GM19239 (cell line): ENCODE results near the gene EIF2B4.

ENCODE experiments used
- DNase-seq: peaks from one replicate; pipeline ENCODE4 v3.0.0; 2011; ENCODE audit warnings: low spot score; ENCODE audit not compliant: insufficient read length
- FAIRE-seq: peaks from 2 replicates; lab custom pipeline; 2011; peaks lifted over from hg19 to GRCh38; lab: Jason Lieb, UNC

The EIF2B4 gene

DNA sequence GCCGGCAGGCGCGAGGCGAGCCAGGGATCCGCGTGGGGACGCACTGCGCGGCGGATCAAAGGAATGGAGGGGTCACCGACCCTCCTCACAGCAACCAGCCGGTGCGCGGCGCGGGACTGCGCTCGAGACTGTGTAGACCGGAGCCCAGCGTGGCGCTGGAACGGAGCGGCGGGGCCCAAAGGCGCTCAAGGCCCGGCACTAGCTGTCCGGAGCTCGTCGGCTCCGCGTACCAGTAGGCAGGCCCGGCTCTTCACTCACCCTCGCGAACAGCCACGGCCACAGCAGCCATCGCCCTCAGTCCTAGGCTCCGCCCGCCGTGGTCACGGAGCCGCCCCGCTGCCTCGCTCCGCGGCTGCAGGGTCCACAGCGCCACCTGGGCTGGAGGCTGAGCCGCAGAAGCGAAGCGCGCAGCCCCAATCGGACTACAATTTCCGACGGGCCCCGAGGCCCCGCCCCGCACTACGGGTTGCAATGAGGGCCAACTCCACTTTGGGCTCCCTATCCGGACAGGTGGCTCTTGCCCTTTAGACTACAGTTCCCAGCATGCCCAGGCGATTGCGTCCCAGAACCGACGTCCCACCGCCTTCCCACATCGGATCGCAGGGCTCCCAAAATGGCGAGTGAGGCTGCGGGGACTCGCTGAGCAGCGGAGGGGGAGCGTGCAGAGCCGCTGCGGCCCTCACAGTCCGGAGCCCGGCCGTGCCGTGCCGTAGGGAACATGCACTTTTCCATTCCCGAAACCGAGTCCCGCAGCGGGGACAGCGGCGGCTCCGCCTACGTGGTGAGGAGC is at the start of gene EIF2B4, which contains the start of gene SNX17:
EIF2B4 (minus strand) TSS at position 313 of the 790 bp plus-strand sequence; CDS start at position 289, 24 bp downstream.
SNX17 (plus strand) TSS at position 591 of the 790 bp plus-strand sequence; CDS start at position 719, 128 bp downstream.
- FAIRE-seq = peak; percentile 96

DNA sequence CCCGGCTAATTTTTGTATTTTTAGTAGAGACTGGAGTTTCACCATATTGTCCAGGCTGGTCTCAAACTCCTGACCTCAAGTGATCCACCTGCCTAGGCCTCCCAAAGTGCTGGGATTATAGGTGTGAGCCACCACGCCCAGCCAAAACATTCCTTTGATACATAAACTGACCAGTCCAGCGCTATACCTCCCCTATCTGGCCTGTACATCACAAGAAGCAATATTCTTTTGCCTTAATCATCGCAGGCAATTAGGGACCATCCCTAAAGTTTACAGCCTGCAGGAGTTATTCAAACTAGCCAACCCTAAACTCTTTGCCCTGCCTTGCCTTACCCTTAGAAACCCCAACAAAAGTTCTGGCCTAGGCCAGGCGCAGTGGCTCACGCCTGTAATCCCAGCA is 46.0 kb upstream of the EIF2B4 start:
- FAIRE-seq (no peak), DNase-seq (no peak)

More for the DNA sequence above, at the start of gene EIF2B4, which contains the start of gene SNX17:
- DNase-seq = peak; percentile 90

DNA sequence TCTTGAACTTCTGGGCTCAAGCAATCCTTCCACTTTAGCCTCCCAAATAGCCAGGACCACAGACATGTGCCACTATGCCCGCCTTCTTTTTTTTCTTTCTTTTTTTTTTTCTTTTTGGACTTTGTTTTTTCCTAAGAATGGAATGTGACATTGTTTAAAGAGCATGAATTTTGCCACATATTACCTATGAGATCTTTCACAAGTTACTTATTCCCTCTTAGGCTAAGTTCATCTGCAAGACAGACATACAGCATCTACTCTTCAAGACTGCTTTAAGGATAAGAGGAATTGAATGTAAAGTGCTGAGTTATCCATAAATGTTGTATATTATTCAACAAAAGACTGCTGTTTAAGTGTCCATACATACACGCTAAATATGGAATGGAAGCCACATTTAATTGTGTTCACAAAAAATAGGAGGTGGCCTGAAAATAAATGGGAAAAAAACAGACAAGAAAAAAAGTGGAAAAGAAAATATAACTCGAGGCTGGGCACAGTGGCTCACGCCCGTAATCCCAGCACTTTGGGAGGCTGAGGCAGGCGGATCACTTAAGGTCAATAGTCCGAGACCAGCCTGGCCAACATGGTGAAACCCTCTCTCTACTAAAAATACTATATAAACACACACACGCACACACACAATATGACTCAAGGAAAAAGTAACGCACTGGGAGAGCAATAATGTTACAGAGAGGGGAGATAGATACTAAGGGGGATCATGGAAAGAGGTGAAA is 42.4 kb upstream of the EIF2B4 start:
- DNase-seq (no peak), FAIRE-seq (no peak)

DNA sequence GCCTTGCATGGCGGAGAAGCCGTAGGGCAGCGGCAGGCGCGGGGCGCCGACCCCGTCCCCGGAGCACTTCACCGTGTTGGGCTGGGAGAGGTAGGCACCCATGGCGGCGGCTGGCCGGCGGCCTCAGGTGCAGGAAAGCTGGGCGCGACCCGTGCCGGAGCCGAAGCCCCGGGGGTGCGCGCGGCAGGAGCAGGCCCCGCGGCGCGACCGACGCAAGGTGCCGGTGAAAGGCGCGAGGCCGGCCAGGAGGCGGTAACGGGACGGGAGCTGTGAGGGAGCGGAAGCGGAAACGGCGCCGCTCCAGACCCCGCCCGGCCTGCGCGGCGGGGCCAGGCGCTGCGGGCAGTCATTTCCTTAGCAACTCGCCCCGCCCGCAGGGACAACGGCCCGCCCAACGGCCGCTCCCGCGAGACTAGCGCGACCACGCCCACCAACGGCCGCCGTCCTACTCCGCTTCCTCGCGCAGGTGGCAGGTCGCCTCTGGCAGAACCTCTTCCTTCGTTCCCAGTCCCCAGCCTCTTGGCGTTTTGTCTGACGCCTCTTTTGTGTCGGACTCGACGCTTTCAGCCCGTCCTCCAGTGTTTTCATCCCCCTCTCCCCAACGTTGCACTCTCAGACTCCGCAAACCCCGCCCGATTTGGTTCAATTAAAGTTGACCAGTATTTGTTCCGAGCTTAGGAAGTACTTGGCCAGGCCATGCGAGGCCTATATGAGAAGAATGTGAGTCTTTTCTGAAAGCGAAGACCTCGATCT is 39.4 kb upstream of the EIF2B4 start, which contains the start of gene PPM1G:
PPM1G (minus strand) TSS at position 271 of the 753 bp plus-strand sequence; CDS start at position 102, 169 bp downstream.
- DNase-seq = peak; percentile 88
- peak; percentile 67 for FAIRE-seq

DNA sequence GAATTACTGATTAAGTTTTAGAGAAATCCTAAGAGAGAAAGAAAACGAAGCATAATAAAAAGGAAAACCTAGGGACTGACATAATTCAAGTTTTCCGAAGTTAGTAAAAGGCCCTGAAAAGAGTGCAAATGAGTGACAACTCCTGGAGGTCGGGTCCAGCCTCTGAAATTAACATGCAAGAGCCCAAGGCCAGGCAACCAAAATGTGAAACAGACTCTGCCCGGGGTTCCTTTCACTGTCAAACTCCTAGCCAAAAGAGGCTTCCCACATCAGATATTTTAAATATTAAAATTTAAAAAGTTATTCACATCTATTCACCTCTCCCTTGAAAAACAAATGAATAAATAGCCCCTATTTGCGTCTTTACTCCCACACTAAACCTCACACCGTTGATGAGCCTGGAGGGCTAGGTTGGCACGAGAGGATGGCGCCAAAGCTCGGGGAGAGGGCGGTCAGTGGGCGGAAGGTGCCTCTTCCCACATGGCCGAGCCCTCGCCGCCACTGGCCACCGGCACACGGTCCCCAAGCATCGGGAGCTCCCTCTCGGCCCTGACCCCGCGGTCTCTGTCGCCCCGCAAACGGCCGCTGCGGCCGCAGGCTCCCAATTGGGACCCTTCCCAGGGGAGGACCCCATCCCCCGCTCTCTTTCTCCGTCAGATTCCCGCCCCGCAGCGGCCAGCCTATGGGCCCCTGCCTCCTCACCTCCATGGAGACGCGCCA is 38.6 kb upstream of the EIF2B4 start:
- no peak for DNase-seq
- FAIRE-seq = no peak

DNA sequence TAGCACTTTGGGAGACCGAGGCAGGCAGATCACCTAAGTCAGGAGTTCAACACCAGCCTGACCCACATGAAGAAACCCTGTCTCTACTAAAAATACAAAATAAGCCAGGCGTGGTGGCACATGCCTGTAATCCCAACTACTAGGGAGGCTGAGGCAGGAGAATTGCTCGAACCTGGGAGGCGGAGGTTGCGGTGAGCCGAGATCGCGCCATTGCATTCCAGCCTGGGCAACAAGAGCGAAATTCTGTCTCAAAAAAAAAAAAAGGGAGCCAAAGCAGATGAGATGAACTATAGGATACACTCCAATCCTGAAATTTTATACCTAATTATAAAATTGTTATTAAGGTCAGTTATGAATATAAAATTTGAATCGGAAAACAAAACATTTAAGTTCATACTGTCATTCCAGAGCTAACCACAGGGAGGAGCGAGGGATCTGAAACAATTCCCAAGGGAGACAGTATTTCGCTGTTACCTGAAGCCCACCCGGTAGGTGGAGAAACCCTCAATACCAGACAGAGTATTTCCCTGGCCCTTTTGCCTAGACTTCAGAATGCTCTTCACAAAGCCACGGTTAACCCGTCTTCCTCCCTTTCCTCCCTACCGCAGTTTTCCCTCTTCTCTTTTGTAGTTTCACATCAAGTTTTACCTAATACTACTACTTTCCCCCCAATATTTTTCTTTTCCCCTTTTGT is 37.8 kb upstream of the EIF2B4 start:
- no peak for DNase-seq
- peak; percentile 67 for FAIRE-seq

DNA sequence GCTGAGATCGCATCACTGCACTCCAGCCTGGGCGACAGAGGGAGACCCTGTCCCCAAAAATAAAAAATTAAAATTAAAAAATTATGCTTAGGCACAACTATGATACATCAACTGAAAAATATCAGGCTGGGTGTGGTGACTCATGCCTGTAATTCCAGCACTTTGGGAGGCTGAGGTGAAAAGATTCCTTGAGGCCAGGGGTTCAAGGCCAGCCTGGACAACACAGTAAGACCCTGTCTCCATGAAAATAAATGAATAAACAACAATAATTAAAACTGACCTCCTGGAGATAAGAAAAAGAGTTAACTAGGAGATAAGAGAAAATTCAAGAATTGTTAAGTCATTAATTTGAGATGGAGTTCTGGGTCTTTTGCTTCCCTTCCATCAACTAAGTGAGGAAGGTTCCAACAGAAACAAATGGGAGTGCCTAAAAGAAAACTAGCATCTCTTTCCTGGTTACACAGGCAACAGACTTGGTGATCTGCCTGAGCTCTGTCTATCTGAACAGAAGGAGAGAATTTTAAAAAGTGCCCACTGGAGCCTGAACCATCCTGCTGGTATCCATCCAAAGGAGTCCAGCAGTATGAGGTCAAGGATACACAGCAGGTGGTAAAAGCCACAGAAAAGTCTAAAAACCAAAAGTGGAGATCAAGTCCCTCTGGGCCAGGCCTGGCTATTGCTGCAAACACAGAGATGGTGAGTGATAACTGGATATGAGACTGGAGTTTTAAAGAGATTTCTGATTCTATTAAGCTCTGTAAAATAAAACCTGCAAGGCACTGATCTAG is 30.4 kb upstream of the EIF2B4 start:
- DNase-seq (no peak), FAIRE-seq (no peak)

DNA sequence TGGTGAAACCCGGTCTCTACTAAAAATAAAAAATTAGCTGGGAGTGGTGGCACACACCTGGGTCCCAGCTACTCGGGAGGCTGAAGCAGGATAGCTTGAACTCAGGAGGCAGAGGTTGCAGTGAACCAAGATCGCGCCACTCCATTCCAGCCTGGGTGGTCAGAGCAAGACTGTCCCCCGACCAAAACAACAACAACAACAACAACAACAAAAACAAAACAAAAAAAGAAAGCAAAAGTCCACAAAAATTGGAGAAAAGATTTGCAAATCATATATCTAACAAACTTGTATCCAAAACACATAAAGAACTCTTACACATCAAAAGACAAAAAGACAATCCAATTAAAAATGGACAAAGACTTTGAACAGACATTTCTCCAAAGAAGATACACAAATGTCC is 28.8 kb upstream of the EIF2B4 start:
- FAIRE-seq = no peak

DNA sequence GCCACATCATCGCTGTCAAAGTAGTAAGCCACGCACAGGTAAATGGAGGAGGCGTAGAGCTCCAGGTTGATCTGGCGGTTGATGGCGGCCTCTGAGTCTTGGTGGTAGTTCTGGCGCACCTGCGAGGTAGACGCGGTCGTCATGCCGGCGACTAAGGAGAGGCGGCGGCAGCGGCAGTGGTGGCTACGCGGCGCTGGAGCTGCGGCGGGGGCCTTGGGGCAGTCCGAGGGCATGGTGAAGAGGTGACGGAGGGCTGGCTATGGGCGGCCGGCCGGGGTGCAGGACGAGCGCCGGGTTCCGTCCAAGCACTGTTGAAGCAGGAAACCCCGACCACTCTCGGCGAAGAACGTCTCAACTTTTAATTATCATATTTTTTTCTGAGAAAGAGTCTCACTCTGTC is 23.1 kb upstream of the EIF2B4 start:
- no peak for FAIRE-seq

More for the DNA sequence above, 28.8 kb upstream of the EIF2B4 start:
- DNase-seq = no peak

DNA sequence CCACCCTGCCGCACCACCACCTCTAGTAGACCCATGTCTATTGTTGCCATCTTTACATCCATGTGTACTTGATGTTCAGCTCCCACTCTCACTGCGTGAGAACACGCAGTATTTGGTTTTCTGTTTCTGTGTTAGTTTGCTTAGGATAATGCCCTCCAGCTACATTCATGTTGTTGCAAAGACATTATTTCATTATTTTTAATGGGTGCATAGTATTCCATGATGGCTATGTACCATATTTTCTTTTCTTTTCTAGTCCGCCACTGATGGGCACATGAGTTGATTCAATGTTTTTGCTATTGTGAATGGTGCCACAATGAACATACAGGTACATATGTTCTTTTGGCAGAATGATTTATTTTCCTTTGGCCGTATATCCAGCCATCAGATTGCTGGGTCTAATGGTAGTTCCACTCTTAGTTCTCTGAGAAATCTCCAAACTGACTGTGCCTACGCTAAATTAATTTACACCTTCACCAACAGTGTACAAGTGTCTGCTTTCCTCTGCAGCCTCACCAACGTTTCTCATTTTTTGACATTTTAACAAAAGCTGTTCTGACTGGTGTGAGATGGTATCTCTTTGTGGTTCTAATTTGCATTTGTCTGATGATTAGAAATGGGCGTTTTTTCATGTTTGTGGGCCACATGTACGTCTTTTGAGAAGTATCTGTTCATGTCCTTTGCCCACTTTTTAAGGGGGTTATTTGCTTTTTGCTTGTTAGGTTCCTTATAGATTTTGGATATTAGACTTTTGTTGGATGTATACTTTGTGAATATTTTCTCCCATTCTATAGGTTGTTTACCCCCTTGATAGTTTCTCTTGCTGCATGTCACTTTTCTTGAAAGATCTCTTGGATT is 20.9 kb upstream of the EIF2B4 start:
- no peak for DNase-seq
- no peak for FAIRE-seq

More for the DNA sequence above, 23.1 kb upstream of the EIF2B4 start:
- DNase-seq = no peak

DNA sequence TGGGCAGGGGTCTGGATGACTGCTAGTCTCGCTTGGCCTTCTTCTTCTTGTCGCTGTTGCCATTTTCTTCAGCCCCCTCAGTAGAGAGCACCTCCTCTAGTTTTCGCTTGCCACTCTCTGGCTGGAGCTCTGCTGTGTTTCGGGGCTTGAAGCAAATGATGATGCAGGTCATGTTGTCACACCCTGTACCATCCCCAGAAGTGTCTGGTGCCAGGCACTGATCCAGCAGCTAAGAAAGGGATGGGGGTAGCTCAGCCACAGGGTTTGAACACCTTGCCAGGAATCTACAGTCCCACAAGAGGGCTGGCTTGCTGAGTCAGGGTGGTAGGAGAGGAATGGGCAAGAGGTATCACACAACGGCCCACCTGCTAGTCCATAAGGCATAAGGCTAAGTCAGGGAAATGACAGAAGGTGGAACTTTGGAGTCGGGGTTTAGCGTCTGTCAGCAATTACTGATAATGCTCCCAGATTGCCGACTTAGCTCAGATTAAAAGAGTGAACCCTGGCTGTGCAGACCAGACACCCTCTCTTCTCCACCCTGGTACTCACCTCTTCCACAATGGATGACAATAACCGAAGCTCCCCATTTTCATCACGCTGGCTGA is 11.5 kb upstream of the EIF2B4 start:
- DNase-seq (no peak), FAIRE-seq (no peak)

DNA sequence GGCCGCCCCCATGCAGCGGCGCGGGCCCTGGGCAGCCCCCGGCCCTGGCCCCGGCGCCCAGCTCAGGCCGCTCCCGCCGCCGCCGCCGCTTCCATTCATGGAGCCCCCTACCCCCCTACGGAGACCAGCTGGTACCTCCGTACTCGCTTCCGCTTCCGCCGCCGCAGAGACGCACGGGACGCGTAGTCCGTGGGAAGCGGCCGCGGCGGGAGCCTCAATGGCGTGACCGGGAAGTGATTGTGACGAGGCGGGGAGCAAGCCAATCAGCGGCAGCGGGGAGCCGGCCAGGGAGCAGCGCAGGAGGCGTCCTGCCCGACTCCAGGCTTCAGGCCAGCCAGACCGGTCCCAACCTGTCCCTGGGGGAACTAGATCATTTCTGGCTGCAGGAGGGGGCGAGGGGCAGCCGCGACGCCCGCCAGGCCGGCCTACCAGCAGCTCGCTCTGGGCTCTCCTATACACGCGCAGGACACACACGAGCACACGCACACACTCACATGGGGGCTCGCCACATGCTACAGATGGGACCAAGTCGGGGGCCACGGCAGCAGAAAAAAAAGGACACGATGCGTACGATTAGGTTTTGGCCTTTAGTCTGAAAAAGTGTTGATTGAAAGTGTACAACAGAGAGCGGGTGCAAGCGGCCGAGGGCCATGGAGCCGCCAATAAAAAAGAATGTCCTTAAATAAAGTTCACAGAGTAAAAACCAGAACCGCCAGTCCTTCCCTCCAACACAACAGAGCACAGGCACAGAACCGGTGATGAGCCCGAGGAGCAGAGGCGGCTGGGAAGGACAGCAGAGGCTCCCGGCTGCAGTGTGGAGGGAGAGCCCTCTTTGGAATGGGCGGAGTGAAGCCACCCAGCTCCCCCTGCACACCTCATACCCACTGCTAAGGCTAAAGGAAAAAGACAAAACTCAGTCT is 10.7 kb upstream of the EIF2B4 start, which contains the start of gene ZNF513:
ZNF513 (minus strand) TSS at position 109 of the 920 bp plus-strand sequence. CDS start 208 bp downstream, outside the sequence.
- peak; percentile 96 for FAIRE-seq

DNA sequence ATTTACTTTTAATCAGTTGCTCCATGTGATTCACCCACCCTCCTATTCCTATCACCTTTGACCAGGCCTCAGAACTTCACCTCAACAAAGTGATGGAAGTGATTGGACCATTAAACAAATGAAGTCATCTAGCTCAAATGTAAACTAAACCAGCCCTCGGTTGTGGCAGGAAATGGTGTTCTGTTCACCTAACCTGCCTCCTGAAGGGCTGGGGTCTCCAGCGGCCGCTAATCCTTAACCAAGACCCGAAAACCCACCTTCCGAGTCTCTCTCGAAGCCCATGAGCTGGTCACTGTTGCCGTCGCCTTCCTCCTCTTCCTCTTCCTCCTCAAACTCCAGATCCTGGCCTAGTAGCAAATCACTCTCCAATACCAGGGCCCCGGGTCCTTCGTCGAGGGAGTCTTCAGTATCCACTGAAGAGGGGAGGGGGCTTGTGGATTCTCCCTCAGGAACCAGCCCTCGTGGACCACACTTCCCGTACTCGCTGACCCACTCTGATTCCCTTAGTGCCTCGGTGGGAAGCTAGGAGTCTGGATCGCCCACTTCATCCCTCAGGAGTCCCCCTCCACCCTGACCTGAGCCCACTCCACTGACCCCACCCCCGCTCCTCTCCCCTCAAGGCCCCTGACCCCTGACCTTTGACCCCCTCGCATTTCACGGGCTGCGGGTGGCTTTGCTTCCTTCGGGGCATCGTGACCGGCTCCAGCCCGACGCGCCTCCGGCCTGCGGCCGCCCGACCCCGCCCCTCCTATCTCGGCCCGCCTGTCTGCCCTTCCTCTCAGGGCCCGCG is 9.9 kb upstream of the EIF2B4 start:
- DNase-seq (no peak), FAIRE-seq (peak; percentile 83)

More for the DNA sequence above, 10.7 kb upstream of the EIF2B4 start, which contains the start of gene ZNF513:
- peak; percentile 95 for DNase-seq

DNA sequence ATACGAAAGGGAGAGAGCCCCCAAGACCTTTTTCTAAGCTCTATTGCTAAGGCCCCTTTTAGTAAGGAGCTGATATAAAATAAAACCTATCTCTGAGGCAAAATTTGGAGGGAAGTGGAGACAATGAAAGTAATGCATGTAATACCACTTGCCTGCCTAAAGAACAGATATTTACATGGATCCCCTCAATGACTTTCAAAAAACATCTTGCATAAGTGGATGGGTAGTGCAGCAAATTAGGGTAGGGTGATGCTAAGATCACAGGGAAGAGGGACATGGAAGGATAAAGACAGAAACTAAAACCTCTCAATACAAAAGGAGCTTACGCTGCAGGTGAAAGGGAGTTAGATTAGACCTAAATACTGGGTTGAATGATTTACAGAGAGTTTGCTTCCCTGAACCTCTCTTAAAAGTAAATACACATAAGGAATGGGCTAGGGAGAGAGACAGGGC is 9.3 kb upstream of the EIF2B4 start:
- no peak for DNase-seq
- no peak for FAIRE-seq

DNA sequence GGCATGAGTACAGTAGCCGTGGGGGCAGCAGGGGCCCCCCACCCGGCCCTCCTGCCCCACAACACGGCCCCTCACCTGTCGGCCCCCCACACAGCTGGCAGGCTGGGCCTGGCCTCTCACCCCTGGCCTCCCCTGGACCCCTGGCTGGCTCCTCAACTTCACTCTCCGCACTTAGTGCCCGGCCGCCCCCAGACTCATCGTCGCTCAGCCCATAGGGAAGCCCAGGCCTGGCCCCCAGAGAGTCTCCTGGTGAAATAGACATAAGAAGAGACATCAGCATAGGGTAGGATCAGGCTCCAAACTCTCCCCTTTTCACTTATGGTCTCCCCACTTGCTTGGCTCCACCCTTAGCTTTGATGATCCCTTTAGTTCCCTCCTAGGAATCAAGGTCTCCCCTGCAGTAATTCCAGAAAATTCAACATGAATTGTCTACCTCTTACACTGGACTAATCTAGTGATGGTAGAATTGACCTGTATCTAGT is 8.7 kb upstream of the EIF2B4 start:
- FAIRE-seq (no peak), DNase-seq (no peak)
